SIG-M5 treated with dmso at 0.1 percent for 504 hours (cell line): ENCODE results near the gene SUPT20HL2.
"Not testable (repeated sequence)": the region's sequence is repeated elsewhere in the genome, so short reads cannot be mapped to it uniquely, and the experiment has no call there.

Experiments
- DNase-seq: peaks from one replicate; lab custom pipeline; 2025; ENCODE audit not compliant: unreplicated experiment; lab: John Stamatoyannopoulos, UW

The SUPT20HL2 gene

GRCh38 chrX:24314019-24314635 lies at the start of gene SUPT20HL2:
Gene SUPT20HL2 (minus strand): TSS chrX:24314069. CDS start chrX:24313315, 754 bp downstream.
- no peak for DNase-seq

- DNase-seq, result not testable (repeated sequence)
Measured at GRCh38 chrX:24362089-24362745, 48.3 kb upstream of the SUPT20HL2 start.

GRCh38 chrX:24360272-24360671 lies 46.4 kb upstream of the SUPT20HL2 start, which contains the start of gene SUPT20HL1:
Gene SUPT20HL1 (plus strand): TSS chrX:24360639. CDS start chrX:24362761, 2,122 bp downstream.
- no peak for DNase-seq

GRCh38 chrX:24357106-24357505 lies 43.2 kb upstream of the SUPT20HL2 start:
- no peak for DNase-seq

- no peak for DNase-seq
Measured at GRCh38 chrX:24355095-24355494, 41.2 kb upstream of the SUPT20HL2 start.

GRCh38 chrX:24350217-24350616 lies 36.3 kb upstream of the SUPT20HL2 start:
- DNase-seq, result no peak

- no peak for DNase-seq
Measured at GRCh38 chrX:24347881-24348280, 34.0 kb upstream of the SUPT20HL2 start.

GRCh38 chrX:24343719-24344118 lies 29.9 kb upstream of the SUPT20HL2 start:
- peak; percentile 7 for DNase-seq

- DNase-seq, result no peak
Measured at GRCh38 chrX:24341795-24342194, 27.9 kb upstream of the SUPT20HL2 start.

GRCh38 chrX:24340501-24340900 lies 26.6 kb upstream of the SUPT20HL2 start:
- DNase-seq, result no peak

GRCh38 chrX:24339911-24340310 lies 26.0 kb upstream of the SUPT20HL2 start:
- no peak for DNase-seq

- DNase-seq, result no peak
Measured at GRCh38 chrX:24335871-24336270, 22.0 kb upstream of the SUPT20HL2 start.

- no peak for DNase-seq
Measured at GRCh38 chrX:24334461-24334860, 20.6 kb upstream of the SUPT20HL2 start.

- no peak for DNase-seq
Measured at GRCh38 chrX:24333371-24333770, 19.5 kb upstream of the SUPT20HL2 start.

- no peak for DNase-seq
Measured at GRCh38 chrX:24332878-24333277, 19.0 kb upstream of the SUPT20HL2 start.

GRCh38 chrX:24325231-24325630 lies 11.4 kb upstream of the SUPT20HL2 start:
- no peak for DNase-seq

- no peak for DNase-seq
Measured at GRCh38 chrX:24321741-24322395, 8.0 kb upstream of the SUPT20HL2 start.

GRCh38 chrX:24317567-24317966 lies 3.7 kb upstream of the SUPT20HL2 start:
- DNase-seq, result no peak

- no peak for DNase-seq
Measured at GRCh38 chrX:24316111-24316510, 2.2 kb upstream of the SUPT20HL2 start.

- DNase-seq, result not testable (repeated sequence)
Measured at GRCh38 chrX:24312249-24312607, 1.6 kb downstream of the SUPT20HL2 start.

- not testable (repeated sequence) for DNase-seq
Measured at GRCh38 chrX:24311507-24312248, 2.2 kb downstream of the SUPT20HL2 start.
